Sigmoid colon (tissue), 7 donors: ENCODE measurements around the gene DOCK1. TPM values are rescaled to one million over a fixed set of nuclear protein-coding genes. Genes with fewer than 3 reads are reported as not detected.

Source experiments
- DNase-seq: peaks from one replicate; pipeline ENCODE4 v3.0.0-alpha.2; 2019
- H3K27ac ChIP-seq, 4 donors: fragments of 200-600 bp; sonication (generic); one replicate each; pipeline ENCODE4 v1.5.1; 2016 to 2019; ENCODE audit warnings: mild to moderate bottlenecking in 1 of 4
- H3K27me3 ChIP-seq, 3 donors: fragments of 200-600 bp; sonication (generic); one replicate each; pipeline ENCODE4 v1.5.1; 2019; ENCODE audit warnings: mild to moderate bottlenecking in 1 of 3
- H3K36me3 ChIP-seq, 4 donors: fragments of 200-600 bp; sonication (generic); one replicate each; pipeline ENCODE4 v1.5.1; 2016 to 2019
- H3K4me1 ChIP-seq, 4 donors: fragments of 200-600 bp; sonication (generic); one replicate each; pipeline ENCODE4 v1.5.1; 2017 to 2019
- H3K4me3 ChIP-seq, 4 donors: fragments of 200-600 bp; sonication (generic); one replicate each; pipeline ENCODE4 v1.5.1; 2017 to 2019; ENCODE audit warnings: mild to moderate bottlenecking in 2 of 4, moderate library complexity in 1 of 4
- H3K9me3 ChIP-seq, 4 donors: fragments of 200-600 bp in 3 of 4; sonication (generic) in 3 of 4; one replicate each; pipeline versions ENCODE4 v1.5.1 to v1.6.1; 2013 to 2019
- CTCF ChIP-seq, 4 experiments: fragments of 450-650 bp in 3 of 4; fragments of 200-600 bp in 1 of 4; IDR thresholded peaks; one replicate each; pipeline ENCODE4 v1.5.1; 2016 to 2019; ENCODE audit warnings: antibody characterized with exemption in 4 of 4, mild to moderate bottlenecking in 3 of 4, moderate library complexity in 2 of 4
- EP300 ChIP-seq, 4 donors: sonication (generic); formaldehyde crosslinking; IDR thresholded peaks; one replicate each; pipeline ENCODE4 v1.6.1; 2017; ENCODE audit warnings: antibody characterized with exemption in 4 of 4
- POLR2A ChIP-seq, 2 donors: fragments of 450-650 bp; IDR thresholded peaks; one replicate each; pipeline ENCODE4 v1.6.1; 2016; ENCODE audit warnings: antibody characterized with exemption in 2 of 2, mild to moderate bottlenecking in 2 of 2, moderate library complexity in 2 of 2
- POLR2AphosphoS5 ChIP-seq, 4 donors: sonication (generic); formaldehyde crosslinking; IDR thresholded peaks; one replicate each; pipeline ENCODE4 v1.6.1; 2017; ENCODE audit warnings: antibody characterized with exemption in 4 of 4
- WGBS, 2 donors: extraction: QIAGEN DNeasy Blood & Tissue Kit; methylation state at CpG; one replicate each; pipeline ENCODE4 v1.1.7; 2013; 5-methylcytosine and 5-hydroxymethylcytosine counted together
- intact Hi-C: fragments of 100-400 bp; cut with DNase I; formaldehyde crosslinking; loops from one replicate; pipeline ENCODE4 v1.15.1; 2023
- polyA plus RNA-seq, 3 donors: library from polyadenylated mRNA; stranded (reverse); fragments of 200-250 nt; gene quantifications; one replicate each; pipeline ENCODE4 v1.2.3, GENCODE V29; 2013
- total RNA-seq, 4 donors: library from RNA; depleted of rRNA; stranded (reverse); fragments of >200 nt; gene quantifications; one replicate each; pipeline ENCODE4 v1.1.0, GENCODE V29; 2016
- donor health status: healthy with polysubstance abuse.
- donor health status: Bipolar disorder and iron deficiency.
- donor health status: healthy.

The DOCK1 gene
- total and polyA plus RNA-seq, 7 donors: 15.0 to 53.7 (median 40.2) TPM

- no peaks in the 10 kb centered on the region for H3K4me1 ChIP-seq
- no peaks in the 10 kb centered on the region for H3K27me3 ChIP-seq
- no peaks in the 10 kb centered on the region for H3K36me3 ChIP-seq
- no peak for DNase-seq
- H3K27ac ChIP-seq: no peak overlapping the region
- no peaks in the 10 kb centered on the region for H3K9me3 ChIP-seq
- no peak overlapping the region for H3K4me3 ChIP-seq
- TF ChIP-seq EP300 (IDR thresholded peaks at IDR 0.05): no peak
- 92 to 94% methylated on average over 6 of the region's 6 CpGs for WGBS, 2 donors
- intact Hi-C loops: no loop called here
Observed at GRCh38 chr10:127179612-127180250, 274.5 kb downstream of the DOCK1 start.

DNA sequence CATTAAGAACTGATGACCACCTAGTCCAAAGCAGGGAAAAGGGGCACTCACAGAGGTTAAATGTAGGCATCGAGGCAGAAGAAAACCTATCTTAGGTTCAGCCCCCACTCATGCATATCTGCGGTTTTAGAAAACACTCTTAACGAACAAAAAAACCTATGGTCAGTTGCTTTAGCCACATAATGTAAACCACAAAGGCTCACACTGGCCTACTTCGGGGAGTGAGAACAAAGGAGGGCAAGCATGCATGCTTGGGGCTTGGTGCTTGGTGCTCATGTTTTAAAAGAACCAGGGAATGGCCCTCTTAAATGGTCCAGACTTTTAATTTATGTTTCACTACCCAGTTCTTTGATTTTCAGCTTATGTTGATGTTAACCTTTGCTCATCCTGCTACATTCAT, 276.9 kb downstream of the DOCK1 start:
- H3K27ac ChIP-seq: no peak overlapping the region
- no peaks in the 10 kb centered on the region for H3K4me1 ChIP-seq
- 88 to 93% methylated on average over 4 of the region's 4 CpGs for WGBS, 2 donors
- H3K36me3 ChIP-seq: no peaks in the 10 kb centered on the region
- intact Hi-C loops: no loop called here
- H3K9me3 ChIP-seq: no peaks in the 10 kb centered on the region
- H3K4me3 ChIP-seq: no peak overlapping the region
- TF ChIP-seq CTCF (IDR thresholded peaks at IDR 0.05): no peak
- no peak for TF ChIP-seq EP300 (IDR thresholded peaks at IDR 0.05)
- no peak for TF ChIP-seq POLR2AphosphoS5 (IDR thresholded peaks at IDR 0.05)
- no peak for TF ChIP-seq POLR2A (IDR thresholded peaks at IDR 0.05)
- H3K27me3 ChIP-seq: no peaks in the 10 kb centered on the region
- DNase-seq: no peak

- DNase-seq: no peak
- H3K36me3 ChIP-seq: no peaks in the 10 kb centered on the region
- 98 to 100% methylated on average over 2 of the region's 2 CpGs for WGBS, 2 donors
- peaks cover 0 to 5% (median 0%) of the 10 kb centered on the region in 3 donors for H3K27me3 ChIP-seq
- no peak overlapping the region for H3K4me3 ChIP-seq
- H3K9me3 ChIP-seq: no peaks in the 10 kb centered on the region
- TF ChIP-seq EP300 (IDR thresholded peaks at IDR 0.05) (no peak), POLR2A (IDR thresholded peaks at IDR 0.05) (no peak), CTCF (IDR thresholded peaks at IDR 0.05) (no peak), POLR2AphosphoS5 (IDR thresholded peaks at IDR 0.05) (no peak)
- H3K27ac ChIP-seq: no peak overlapping the region
- intact Hi-C loops: no loop called here
- H3K4me1 ChIP-seq: no peaks in the 10 kb centered on the region
Observed at GRCh38 chr10:127184582-127184981, 279.4 kb downstream of the DOCK1 start.

DNA sequence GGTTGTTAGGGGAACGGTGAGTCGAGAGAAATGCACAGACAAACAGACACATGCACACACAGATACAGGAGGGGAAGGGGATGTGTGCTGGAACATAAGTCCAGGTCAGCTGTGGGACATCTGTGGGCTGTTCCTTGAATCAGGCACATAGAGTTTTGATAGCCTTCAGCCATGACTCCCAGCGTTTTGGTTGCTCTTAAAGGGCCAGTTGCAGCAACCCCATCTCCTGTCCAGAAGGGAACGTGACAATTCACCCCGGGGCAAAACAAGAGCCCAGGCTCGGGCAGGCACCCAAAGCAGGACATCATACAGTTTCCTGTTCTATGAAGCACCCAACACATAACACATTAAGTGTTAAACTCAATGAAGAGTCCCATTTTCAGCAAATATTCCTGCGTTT, 281.6 kb downstream of the DOCK1 start:
- no peaks in the 10 kb centered on the region for H3K9me3 ChIP-seq
- intact Hi-C loops: no loop called here
- TF ChIP-seq EP300 (IDR thresholded peaks at IDR 0.05) (no peak), POLR2AphosphoS5 (IDR thresholded peaks at IDR 0.05) (no peak), CTCF (IDR thresholded peaks at IDR 0.05) (no peak), POLR2A (IDR thresholded peaks at IDR 0.05) (no peak)
- no peak overlapping the region for H3K27ac ChIP-seq
- peaks cover 0 to 10% (median 0%) of the 10 kb centered on the region in 3 donors for H3K27me3 ChIP-seq
- no peak overlapping the region for H3K4me3 ChIP-seq
- no peak for DNase-seq
- H3K36me3 ChIP-seq: no peaks in the 10 kb centered on the region
- H3K4me1 ChIP-seq: no peaks in the 10 kb centered on the region
- 85 to 89% methylated on average over 7 of the region's 7 CpGs for WGBS, 2 donors

DNA sequence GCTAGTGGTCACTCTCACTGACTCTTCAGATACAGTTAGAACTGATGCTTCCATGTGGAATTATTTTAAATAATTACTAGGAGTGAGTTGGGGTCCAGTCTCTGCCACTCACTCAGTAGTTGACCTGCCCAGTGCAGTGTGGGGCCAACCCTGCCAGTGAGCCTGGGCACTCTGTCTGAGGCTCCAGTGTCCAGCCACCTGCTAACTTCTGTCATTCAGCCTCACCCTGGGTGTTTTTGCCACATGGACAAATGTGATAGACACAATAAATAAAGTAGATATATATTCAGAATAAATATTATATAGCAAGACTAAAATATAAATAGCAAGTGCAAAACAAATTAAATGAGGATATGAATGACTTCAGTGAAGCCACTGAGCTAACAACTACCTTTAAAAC, 284.0 kb downstream of the DOCK1 start:
- no peaks in the 10 kb centered on the region for H3K36me3 ChIP-seq
- no peak for DNase-seq
- intact Hi-C loops: no loop called here
- no peaks in the 10 kb centered on the region for H3K9me3 ChIP-seq
- H3K27ac ChIP-seq: no peak overlapping the region
- H3K4me3 ChIP-seq: no peak overlapping the region
- peaks cover 0 to 1% (median 0%) of the 10 kb centered on the region in 4 donors for H3K4me1 ChIP-seq
- no peak for TF ChIP-seq EP300 (IDR thresholded peaks at IDR 0.05)
- TF ChIP-seq POLR2A (IDR thresholded peaks at IDR 0.05): no peak
- TF ChIP-seq POLR2AphosphoS5 (IDR thresholded peaks at IDR 0.05): no peak
- TF ChIP-seq CTCF (IDR thresholded peaks at IDR 0.05): no peak
- peaks cover 0 to 31% (median 0%) of the 10 kb centered on the region in 3 donors for H3K27me3 ChIP-seq
